PFSK-1 (cell line): ENCODE results near the gene ZNF318.

ENCODE experiments used
- FOXP2 ChIP-seq: optimal IDR thresholded peaks from 2 replicates; pipeline ENCODE3; 2011; ENCODE audit warnings: borderline replicate concordance, control low read depth, inconsistent platforms; ENCODE audit not compliant: insufficient read depth; ENCODE audit errors: extremely low read length, extremely low read depth
- POLR2AphosphoS5 ChIP-seq: IDR thresholded peaks from 2 replicates; pipeline ENCODE4 v1.6.1; 2012; ENCODE audit warnings: low read depth, mild to moderate bottlenecking, control low read depth, low read length, moderate library complexity
- REST ChIP-seq, 2 experiments: IDR thresholded peaks; 2 replicates each; pipeline versions ENCODE4 v1.6.1 to v1.8.0; 2011 to 2012; ENCODE audit warnings: low read depth in 2 of 2, low read length in 2 of 2, control low read depth in 1 of 2, inconsistent platforms in 1 of 2, mild to moderate bottlenecking in 1 of 2, moderate library complexity in 1 of 2; ENCODE audit not compliant: insufficient read depth in 1 of 2
- SIN3A ChIP-seq: IDR thresholded peaks from 2 replicates; pipeline ENCODE4 v1.6.1; 2012; ENCODE audit warnings: mild to moderate bottlenecking, low read length, moderate library complexity, borderline replicate concordance; ENCODE audit not compliant: insufficient read depth
- TAF1 ChIP-seq: IDR thresholded peaks from 2 replicates; pipeline ENCODE4 v1.6.1; 2012; ENCODE audit warnings: low read length, control low read depth, borderline replicate concordance; ENCODE audit not compliant: insufficient read depth

- TF ChIP-seq REST (IDR thresholded peaks at IDR 0.05; ENCODE audit: insufficient read depth in 1 of 2, low read depth in 2 of 2, low read length in 2 of 2) (no peak), TAF1 (no peak), POLR2AphosphoS5 (no peak), SIN3A (no peak), FOXP2 (no peak)
These were observed 27.1 kb upstream of the ZNF318 start for GRCh38 chr6:43396408-43397149.
